Prostate gland (tissue), 2 donors: Measurements from ENCODE around the gene ZFAND3. TPM values are rescaled to one million over a fixed set of nuclear protein-coding genes. Genes with fewer than 3 reads are reported as not detected.

Experiments used
- DNase-seq: peaks from one replicate; pipeline ENCODE4 v3.0.0-alpha.2; 2019; ENCODE audit warnings: low spot score
- H3K27ac ChIP-seq, 2 donors: fragments of 200-600 bp; sonication (generic); 2 replicates each; pipeline ENCODE4 v1.5.1; 2017 to 2019
- H3K27me3 ChIP-seq: fragments of 200-600 bp; sonication (generic); replicated peaks from 2 replicates; pipeline ENCODE4 v1.5.1; 2019; ENCODE audit not compliant: insufficient read depth
- H3K36me3 ChIP-seq, 2 donors: fragments of 200-600 bp; sonication (generic); 1 replicate in 1 of 2; 2 replicates in 1 of 2; pipeline versions ENCODE4 v1.5.1 to v1.8.1; 2017 to 2019
- H3K4me1 ChIP-seq: fragments of 200-600 bp; sonication (generic); replicated peaks from 2 replicates; pipeline ENCODE4 v1.5.1; 2019
- H3K4me3 ChIP-seq, 2 donors: fragments of 200-600 bp; sonication (generic); 2 replicates each; pipeline ENCODE4 v1.5.1; 2017 to 2019
- H3K9me3 ChIP-seq: fragments of 200-600 bp; sonication (generic); 2 replicates; pipeline ENCODE4 v1.5.1; 2017
- POLR2A ChIP-seq: fragments of 450-650 bp; IDR thresholded peaks from one replicate; pipeline ENCODE4 v1.6.1; 2016; ENCODE audit warnings: antibody characterized with exemption, mild to moderate bottlenecking
- POLR2AphosphoS5 ChIP-seq: sonication (generic); formaldehyde crosslinking; IDR thresholded peaks from one replicate; pipeline ENCODE4 v1.6.1; 2017; ENCODE audit warnings: antibody characterized with exemption
- WGBS: methylation state at CpG from one replicate; pipeline ENCODE4 v1.1.5; 2018; 5-methylcytosine and 5-hydroxymethylcytosine counted together
- intact Hi-C: fragments of 100-400 bp; cut with DNase I; formaldehyde crosslinking; loops from one replicate; pipeline ENCODE4 v1.14.2; 2022
- total RNA-seq, 2 donors: library from RNA; depleted of rRNA; stranded (reverse); fragments of >200 nt; gene quantifications; one replicate each; pipeline ENCODE4 v1.1.0, GENCODE V29; 2016
- TF ChIP-seq, protein P1 (sequence below), 4 experiments: fragments of 200-600 bp in 2 of 4; fragments of 450-650 bp in 2 of 4; sonication (generic) in 2 of 4; IDR thresholded peaks; 1 replicate in 3 of 4; 2 replicates in 1 of 4; pipeline ENCODE4 v1.5.1; 2016 to 2019; ENCODE audit warnings: antibody characterized with exemption in 4 of 4, mild to moderate bottlenecking in 2 of 4, moderate library complexity in 2 of 4

Gene ZFAND3
- total RNA-seq, 2 donors from 2014 or later: 43.5 to 89.1 TPM

DNA sequence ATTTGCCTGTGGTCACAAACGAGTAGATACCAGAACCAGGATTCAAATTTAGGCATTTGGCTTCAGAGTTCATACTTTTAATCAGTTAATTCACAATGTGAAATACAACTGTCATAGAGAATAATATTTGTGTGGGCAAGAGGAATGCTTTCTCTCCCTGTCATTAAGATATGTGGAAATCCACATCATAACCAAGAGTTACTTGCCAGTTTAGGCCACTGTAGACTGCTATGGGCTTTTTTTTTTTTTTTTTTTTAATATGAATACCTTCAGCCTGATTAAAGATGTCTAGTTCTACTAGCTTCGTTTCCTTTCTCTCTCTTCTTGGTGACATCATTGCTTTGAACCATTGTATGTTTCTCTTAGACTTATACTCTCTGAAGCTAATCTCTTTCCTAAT lies 244.9 kb downstream of the ZFAND3 start:
- no peaks in the 10 kb centered on the region for H3K27me3 ChIP-seq
- no peaks in the 10 kb centered on the region for H3K9me3 ChIP-seq
- no peak for DNase-seq
- no peaks in the 10 kb centered on the region for H3K36me3 ChIP-seq
- no peaks in the 10 kb centered on the region for H3K4me1 ChIP-seq
- H3K27ac ChIP-seq: no peak overlapping the region
- intact Hi-C loops: no loop called here
- 81% methylated on average over 2 of the region's 2 CpGs for WGBS
- TF ChIP-seq, protein P1, sequence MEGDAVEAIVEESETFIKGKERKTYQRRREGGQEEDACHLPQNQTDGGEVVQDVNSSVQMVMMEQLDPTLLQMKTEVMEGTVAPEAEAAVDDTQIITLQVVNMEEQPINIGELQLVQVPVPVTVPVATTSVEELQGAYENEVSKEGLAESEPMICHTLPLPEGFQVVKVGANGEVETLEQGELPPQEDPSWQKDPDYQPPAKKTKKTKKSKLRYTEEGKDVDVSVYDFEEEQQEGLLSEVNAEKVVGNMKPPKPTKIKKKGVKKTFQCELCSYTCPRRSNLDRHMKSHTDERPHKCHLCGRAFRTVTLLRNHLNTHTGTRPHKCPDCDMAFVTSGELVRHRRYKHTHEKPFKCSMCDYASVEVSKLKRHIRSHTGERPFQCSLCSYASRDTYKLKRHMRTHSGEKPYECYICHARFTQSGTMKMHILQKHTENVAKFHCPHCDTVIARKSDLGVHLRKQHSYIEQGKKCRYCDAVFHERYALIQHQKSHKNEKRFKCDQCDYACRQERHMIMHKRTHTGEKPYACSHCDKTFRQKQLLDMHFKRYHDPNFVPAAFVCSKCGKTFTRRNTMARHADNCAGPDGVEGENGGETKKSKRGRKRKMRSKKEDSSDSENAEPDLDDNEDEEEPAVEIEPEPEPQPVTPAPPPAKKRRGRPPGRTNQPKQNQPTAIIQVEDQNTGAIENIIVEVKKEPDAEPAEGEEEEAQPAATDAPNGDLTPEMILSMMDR (IDR thresholded peaks at IDR 0.05): no peak
- TF ChIP-seq POLR2A (no peak), POLR2AphosphoS5 (no peak)
- H3K4me3 ChIP-seq: no peak overlapping the region

DNA sequence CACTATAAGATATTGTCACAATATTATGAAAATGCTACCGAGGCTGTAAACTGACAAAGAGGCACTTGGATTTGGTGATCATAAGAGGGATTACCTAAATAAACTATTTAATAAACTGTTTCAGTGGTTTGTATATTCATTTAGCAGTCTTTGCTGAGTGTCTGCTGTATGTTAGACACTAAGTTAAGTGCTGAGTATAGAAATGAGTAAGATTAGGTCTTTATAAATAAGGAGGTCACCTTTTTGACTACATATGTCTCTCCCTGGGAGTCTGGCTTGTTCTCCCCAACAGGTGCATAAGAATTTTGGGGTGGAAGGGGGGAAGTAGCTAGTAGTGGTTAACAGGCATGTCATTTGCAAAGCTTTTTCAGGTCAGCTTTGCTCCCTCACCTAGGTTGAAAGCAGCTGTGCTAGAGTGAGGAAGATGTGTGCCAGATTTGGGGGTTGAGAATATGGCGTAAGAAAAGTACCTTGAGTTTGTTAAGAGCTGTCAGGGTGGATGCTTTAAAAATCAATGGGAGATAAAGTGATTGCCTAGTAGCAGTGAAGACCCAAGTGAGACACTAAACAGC lies 246.3 kb downstream of the ZFAND3 start:
- no peak overlapping the region for H3K4me3 ChIP-seq
- DNase-seq: no peak
- intact Hi-C loops: no loop called here
- no peaks in the 10 kb centered on the region for H3K27me3 ChIP-seq
- WGBS: 96% methylated on average over 2 of the region's 2 CpGs
- H3K4me1 ChIP-seq: no peaks in the 10 kb centered on the region
- no peak overlapping the region for H3K27ac ChIP-seq
- no peaks in the 10 kb centered on the region for H3K36me3 ChIP-seq
- no peaks in the 10 kb centered on the region for H3K9me3 ChIP-seq
- TF ChIP-seq, protein P1 (IDR thresholded peaks at IDR 0.05): no peak
- TF ChIP-seq POLR2AphosphoS5 (no peak), POLR2A (no peak)

DNA sequence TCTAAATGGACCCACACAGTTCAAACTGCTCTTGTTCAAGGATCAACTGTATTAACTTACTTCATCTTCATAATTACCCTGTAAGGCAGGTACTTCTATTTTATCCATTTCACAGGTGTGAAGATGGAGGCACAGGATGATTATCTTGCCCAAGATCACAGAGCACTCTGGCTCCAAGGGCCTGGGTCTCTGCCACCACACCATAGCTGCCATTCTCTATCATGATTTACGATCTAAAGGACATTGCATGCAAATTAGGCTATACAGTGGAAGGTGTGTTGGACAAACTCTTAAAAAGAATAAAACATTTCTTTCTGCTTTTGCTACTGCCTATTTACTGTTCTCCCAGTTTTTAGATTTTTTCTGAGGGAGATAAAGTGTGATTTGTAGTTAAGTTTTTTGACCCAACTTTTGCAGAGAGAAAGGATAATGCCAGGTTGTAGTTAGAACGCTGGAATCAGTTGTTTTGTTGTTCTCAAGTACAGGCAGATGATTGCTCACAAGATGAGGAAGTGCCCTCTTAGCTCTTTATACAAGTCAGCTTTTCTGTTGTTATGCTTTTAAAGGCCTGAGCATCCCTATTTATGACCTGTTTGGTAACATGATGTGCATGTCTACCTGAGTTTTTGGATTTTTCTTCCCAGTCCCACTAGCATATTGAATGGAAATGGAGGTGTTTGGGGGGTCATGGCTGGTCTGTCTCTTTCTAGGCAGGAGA lies 247.9 kb downstream of the ZFAND3 start:
- TF ChIP-seq, protein P1 (IDR thresholded peaks at IDR 0.05): no peak
- TF ChIP-seq POLR2AphosphoS5 (no peak), POLR2A (no peak)

DNA sequence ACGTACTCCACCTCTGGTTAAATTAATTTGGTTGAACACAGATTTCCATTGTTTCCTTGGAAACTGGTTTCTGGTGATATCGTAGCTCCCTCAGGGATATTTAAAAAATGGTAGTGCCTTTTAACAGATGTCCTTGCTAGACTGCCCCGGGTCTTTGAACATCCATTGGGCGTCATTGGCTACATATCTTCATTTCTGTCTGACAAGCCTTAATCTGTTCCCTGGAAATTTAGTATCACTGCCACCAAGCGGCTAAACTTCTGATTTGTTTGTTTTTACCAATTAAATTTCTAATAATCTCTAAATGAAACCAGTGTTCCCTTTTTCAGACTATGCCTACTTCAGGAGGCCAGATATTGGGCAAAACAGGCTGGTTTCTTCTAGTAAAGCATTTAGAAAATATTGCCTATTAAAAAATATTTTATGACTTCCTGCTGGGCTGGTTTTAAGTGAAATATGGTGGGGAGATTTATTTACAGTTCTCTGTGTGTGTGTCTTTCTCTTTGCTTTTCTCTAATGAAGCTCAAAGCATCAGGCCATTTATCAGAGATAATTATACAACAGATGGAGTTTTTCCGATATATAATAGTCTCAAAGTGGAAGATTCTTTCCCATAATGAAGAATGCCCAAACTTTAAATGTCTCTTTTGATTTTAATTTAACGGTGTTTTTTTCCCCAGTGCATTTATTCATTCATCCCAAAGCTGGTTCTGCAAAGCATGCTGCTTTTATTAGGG lies 249.5 kb downstream of the ZFAND3 start:
- no peaks in the 10 kb centered on the region for H3K4me1 ChIP-seq
- 40% methylated on average over 7 of the region's 7 CpGs for WGBS
- no peaks in the 10 kb centered on the region for H3K36me3 ChIP-seq
- intact Hi-C loops: no loop called here
- peak; percentile 13 for DNase-seq
- no peaks in the 10 kb centered on the region for H3K9me3 ChIP-seq
- no peak overlapping the region for H3K4me3 ChIP-seq
- TF ChIP-seq POLR2AphosphoS5: no peak
- TF ChIP-seq, protein P1 (IDR thresholded peaks at IDR 0.05): peak in 3 of 4 experiments; percentile 23 to 27 (median 24)
- no peak for TF ChIP-seq POLR2A
- no peaks in the 10 kb centered on the region for H3K27me3 ChIP-seq
- H3K27ac ChIP-seq: no peak overlapping the region

More for the DNA sequence above, 247.9 kb downstream of the ZFAND3 start:
- DNase-seq: no peak
- Histone ChIP-seq H3K4me3 (no peak overlapping the region), H3K27ac (no peak overlapping the region), H3K27me3 (no peaks in the 10 kb centered on the region), H3K36me3 (no peaks in the 10 kb centered on the region), H3K9me3 (no peaks in the 10 kb centered on the region), H3K4me1 (no peaks in the 10 kb centered on the region)
- 54% methylated on average over 2 of the region's 2 CpGs for WGBS
- intact Hi-C loops: no loop called here
